Epithelial cell of proximal tubule (primary cell): ENCODE measurements around the gene EXOSC10. TPM values are rescaled to one million over a fixed set of nuclear protein-coding genes. Genes with fewer than 3 reads are reported as not detected.
"Not testable (repeated sequence)": the region's sequence is repeated elsewhere in the genome, so short reads cannot be mapped to it uniquely, and the experiment has no call there.

ENCODE experiments used
- DNase-seq: peaks from one replicate; pipeline ENCODE4 v3.0.0-alpha.2; 2011; ENCODE audit warnings: low read depth
- H3K4me3 ChIP-seq: 2 replicates; pipeline ENCODE4 v1.5.1; 2011; ENCODE audit warnings: low read depth, mild to moderate bottlenecking, low read length
- total RNA-seq: library from RNA; depleted of rRNA; stranded (reverse); fragments of >200 nt; gene quantifications from 2 replicates; pipeline ENCODE4 v1.2.3, GENCODE V29; 2015
- TF ChIP-seq, protein P1 (sequence below): conservative IDR thresholded peaks from 2 replicates; pipeline ENCODE4 v1.5.1; 2012; ENCODE audit warnings: low read depth, mild to moderate bottlenecking, low read length

Gene EXOSC10
- total RNA-seq, 1 donor from 2014 or later, result 71.9 TPM

DNA sequence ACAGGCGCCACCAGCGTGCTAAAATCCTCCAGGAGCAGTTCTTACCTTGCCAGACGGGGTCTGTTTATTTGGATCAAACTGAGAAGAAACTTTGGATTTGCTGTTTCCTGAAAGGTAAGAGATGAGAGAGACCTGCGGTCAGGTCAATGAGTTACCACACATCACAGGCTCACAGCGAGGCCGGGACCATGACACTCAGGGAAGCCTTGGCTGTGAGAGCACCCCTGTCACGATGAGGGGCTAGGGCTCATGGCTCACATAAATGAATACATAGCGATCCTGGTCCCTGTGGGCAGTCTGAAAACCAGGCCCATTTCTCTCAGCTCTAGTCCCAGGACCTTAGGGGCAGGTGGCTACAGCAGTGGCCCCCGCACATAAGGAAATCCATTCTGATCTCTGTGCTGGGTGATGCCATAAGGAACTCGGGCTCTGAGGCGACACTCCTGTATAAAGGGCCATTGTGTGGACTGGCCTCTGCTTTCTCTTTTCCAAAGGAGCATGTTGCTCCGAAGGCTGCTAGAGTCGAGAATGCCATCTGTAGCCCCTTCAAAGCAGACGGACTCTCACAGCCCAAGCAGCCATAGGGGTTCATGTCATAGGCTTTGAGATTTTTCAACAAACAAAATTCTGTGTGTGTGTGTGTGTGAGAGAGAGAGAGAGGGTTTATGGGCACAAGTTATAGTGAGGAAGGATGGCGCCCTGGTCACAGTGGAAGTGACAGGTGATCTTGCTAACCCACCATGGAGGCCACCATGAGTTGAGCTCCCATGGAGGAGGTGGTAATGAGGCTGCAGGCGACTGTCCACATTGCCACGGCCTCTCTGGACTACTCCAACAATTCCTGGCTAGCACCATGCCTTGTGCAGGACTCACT is 30.8 kb downstream of the EXOSC10 start:
- TF ChIP-seq, protein P1, sequence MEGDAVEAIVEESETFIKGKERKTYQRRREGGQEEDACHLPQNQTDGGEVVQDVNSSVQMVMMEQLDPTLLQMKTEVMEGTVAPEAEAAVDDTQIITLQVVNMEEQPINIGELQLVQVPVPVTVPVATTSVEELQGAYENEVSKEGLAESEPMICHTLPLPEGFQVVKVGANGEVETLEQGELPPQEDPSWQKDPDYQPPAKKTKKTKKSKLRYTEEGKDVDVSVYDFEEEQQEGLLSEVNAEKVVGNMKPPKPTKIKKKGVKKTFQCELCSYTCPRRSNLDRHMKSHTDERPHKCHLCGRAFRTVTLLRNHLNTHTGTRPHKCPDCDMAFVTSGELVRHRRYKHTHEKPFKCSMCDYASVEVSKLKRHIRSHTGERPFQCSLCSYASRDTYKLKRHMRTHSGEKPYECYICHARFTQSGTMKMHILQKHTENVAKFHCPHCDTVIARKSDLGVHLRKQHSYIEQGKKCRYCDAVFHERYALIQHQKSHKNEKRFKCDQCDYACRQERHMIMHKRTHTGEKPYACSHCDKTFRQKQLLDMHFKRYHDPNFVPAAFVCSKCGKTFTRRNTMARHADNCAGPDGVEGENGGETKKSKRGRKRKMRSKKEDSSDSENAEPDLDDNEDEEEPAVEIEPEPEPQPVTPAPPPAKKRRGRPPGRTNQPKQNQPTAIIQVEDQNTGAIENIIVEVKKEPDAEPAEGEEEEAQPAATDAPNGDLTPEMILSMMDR, result no peak
- H3K4me3 ChIP-seq, result no peak overlapping the region
- DNase-seq, result no peak

DNA sequence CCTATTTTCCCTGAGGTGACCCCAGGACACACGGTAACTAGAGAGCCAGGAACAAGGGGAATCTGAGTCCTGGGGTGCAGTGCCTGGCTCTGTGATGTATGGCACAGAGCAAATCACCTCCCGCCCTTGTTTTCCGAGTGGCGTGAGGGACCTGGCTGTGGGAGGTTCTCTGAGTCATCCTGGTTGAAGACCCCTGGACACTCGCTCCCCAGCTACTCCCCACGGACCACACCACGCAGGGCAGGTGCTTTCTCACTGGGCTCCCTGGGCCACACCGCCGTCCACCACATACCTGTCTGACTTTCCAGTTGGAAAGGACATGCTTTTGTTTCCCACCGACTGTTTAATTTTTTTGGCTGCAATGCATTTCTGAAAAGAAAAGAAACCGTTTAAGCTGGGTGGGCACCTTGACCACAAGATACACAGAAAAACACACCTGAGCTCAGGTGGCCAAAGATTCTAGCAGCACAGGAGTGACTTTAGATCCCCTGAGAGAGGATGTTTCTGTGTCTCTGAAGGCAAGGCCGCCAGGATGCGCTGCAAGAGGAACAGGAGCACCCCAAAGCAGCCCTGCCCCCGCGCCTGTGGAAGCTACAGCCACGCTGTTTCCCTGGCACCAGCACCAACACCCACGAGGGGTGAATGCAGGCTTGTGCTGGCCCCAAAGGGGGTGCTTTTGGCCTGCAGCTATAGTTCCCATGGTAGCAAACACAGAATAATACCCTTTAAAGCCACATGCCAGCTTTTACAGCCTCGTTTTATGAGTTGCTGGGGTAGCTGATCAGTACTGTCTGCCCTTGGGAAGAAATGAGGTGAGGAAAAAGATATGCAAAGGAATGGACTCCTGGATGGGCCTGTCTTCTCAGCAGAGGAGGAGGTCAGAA is 31.7 kb downstream of the EXOSC10 start:
- H3K4me3 ChIP-seq, result no peak overlapping the region
- no peak for DNase-seq
- TF ChIP-seq, protein P1, result no peak

DNA sequence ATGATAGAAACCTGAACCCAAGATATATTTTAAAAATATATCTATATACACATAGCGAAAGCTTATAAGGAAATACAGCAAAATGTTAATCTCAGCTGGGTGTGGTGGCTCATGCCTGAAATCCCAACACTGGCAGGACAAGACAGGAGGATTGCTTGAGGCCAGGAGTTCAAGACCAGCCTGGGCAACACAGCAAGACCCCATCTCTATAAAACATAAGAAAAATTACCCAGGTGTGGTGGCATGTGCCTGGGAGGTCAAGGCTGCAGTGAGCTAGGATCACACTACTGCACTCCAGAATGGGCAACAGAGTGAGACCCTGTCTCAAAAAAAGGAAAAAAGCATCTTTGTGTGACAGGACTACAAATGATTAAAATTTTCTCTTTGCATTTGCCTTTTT is 33.9 kb downstream of the EXOSC10 start:
- TF ChIP-seq, protein P1, result no peak
- H3K4me3 ChIP-seq, result no peak overlapping the region
- no peak for DNase-seq

DNA sequence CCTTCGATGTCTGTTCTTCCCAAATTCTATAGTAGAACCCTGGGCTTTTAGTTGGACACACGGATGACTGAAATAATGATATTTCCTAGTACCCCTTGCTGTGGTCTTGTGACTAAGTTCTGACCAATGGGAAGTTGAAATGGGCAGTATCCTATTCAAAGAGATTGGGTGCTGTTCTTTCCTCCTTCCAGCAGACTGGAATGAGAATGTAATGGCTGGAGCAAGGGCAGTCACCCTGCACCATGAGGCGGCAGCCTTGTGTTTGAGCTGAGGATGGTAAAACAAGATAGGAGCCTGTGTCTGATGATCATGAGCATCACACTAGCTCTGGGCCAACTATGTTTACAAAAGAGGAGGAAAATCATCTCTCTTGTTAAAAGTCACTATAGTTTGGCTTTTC is 34.7 kb downstream of the EXOSC10 start:
- DNase-seq, result no peak
- TF ChIP-seq, protein P1, result no peak
- H3K4me3 ChIP-seq, result no peak overlapping the region

DNA sequence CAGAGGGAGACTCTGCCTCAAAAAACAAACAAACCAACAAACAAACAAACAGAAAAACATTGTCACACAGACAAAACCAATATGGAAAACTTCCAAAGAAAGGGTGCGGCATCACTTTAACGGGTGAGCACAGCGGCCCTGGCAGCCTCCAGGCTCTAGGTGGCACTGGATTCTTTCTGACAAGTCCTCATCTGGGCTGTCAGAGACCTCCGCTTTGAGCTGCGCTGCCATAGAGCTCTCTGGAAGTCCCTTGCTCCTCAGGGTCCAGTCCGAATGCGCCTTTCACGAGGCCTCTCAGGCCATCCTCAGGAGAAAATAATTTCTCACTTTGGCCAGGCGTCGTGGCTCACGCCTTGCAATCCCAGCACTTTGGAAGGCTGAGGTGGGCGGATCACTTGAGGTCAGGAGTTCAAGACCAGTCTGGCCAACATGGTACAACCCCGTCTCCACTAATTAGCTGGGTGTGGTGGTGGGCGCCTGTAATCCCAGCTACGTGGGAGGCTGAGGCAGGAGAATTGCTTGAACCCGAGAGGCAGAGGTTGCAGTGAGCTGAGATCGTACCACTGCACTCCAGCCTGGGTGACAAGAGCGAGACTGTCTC is 35.6 kb downstream of the EXOSC10 start:
- not testable (repeated sequence) for H3K4me3 ChIP-seq, DNase-seq

DNA sequence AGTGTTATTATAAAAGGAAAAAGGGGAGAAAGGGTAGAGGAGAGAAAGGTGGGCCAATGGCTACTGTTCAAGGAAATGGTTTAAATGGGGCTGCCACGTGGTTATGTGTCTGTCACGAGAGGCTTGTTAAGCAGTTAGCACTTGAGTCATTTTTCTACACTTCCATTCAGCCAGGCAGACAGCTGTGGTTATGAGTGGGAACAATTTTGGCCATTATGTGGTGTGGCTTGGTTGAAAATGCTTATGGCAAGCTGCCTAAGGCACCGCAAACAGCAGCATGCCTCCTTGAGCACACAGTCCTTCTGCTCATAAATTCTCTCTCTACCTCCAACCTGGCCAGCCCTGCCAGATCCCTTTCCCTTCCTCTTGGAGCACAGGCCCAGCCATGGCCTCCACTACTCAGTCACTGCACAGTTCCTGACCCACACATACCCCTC is 36.7 kb downstream of the EXOSC10 start:
- TF ChIP-seq, protein P1, result no peak
- DNase-seq, result no peak
- H3K4me3 ChIP-seq, result no peak overlapping the region
